PC-9 (cell line): ENCODE data around the gene LRRD1.

ENCODE experiments used
- CTCF ChIP-seq: fragments of 200-600 bp; sonication (generic); conservative IDR thresholded peaks from 2 replicates; pipeline ENCODE4 v1.6.1; 2017; ENCODE audit warnings: mixed run types, antibody characterized with exemption, mild to moderate bottlenecking, moderate library complexity
- EZH2 ChIP-seq: fragments of 200-600 bp; sonication (generic); IDR thresholded peaks from 2 replicates; pipeline ENCODE4 v1.8.0; 2017; ENCODE audit warnings: antibody characterized with exemption, low read depth

- TF ChIP-seq CTCF = no peak
- TF ChIP-seq EZH2 = no peak
Observed at GRCh38 chr7:92221766-92222165, 42.8 kb upstream of the LRRD1 start.
